Osteoblast (primary cell): ENCODE results near the gene MAMDC4. TPM values are rescaled to one million over a fixed set of nuclear protein-coding genes. Genes with fewer than 3 reads are reported as not detected.

Experiments
- DNase-seq: peaks from one replicate; pipeline ENCODE4 v3.0.0; 2011; ENCODE audit warnings: low spot score, mixed read lengths; ENCODE audit not compliant: insufficient read length; ENCODE audit errors: missing footprints
- H2AFZ ChIP-seq: 2 replicates; pipeline ENCODE4 v1.6.0; 2011; ENCODE audit warnings: mild to moderate bottlenecking, low read length
- H3K27ac ChIP-seq: 2 replicates; pipeline ENCODE4 v1.5.1; 2011; ENCODE audit warnings: mild to moderate bottlenecking, low read depth, low read length, moderate library complexity
- H3K27me3 ChIP-seq: 2 replicates; pipeline ENCODE4 v1.6.0; 2012; ENCODE audit warnings: mild to moderate bottlenecking, control low read depth, inconsistent platforms, low read length, moderate library complexity; ENCODE audit not compliant: insufficient read depth
- H3K36me3 ChIP-seq: 2 replicates; pipeline ENCODE4 v1.5.1; 2011; ENCODE audit warnings: mild to moderate bottlenecking, low read length, control low read depth, moderate library complexity; ENCODE audit not compliant: insufficient read depth
- H3K4me1 ChIP-seq: 2 replicates; pipeline ENCODE4 v1.5.1; 2011; ENCODE audit warnings: mild to moderate bottlenecking, low read length, control low read depth, moderate library complexity; ENCODE audit not compliant: insufficient read depth
- H3K4me2 ChIP-seq: 2 replicates; pipeline ENCODE4 v1.6.0; 2011; ENCODE audit warnings: mild to moderate bottlenecking, low read length; ENCODE audit not compliant: insufficient read depth
- H3K4me3 ChIP-seq: fragments of 200-600 bp; sonication (generic); 3 replicates; pipeline ENCODE4 v1.5.1; 2012; ENCODE audit warnings: mild to moderate bottlenecking, low read length, inconsistent platforms; ENCODE audit not compliant: insufficient read depth
- H3K79me2 ChIP-seq: 2 replicates; pipeline ENCODE4 v1.6.0; 2012; ENCODE audit warnings: mild to moderate bottlenecking, low read length, control low read depth, inconsistent platforms; ENCODE audit not compliant: insufficient read depth
- H3K9me3 ChIP-seq: 2 replicates; pipeline ENCODE4 v1.5.1; 2011; ENCODE audit warnings: low read depth, low read length, control low read depth
- H4K20me1 ChIP-seq: 2 replicates; pipeline ENCODE4 v1.6.0; 2012; ENCODE audit warnings: mild to moderate bottlenecking, low read length, control low read depth; ENCODE audit not compliant: insufficient read depth
- total RNA-seq: library from RNA; depleted of rRNA; stranded (reverse); fragments of >200 nt; gene quantifications from 2 replicates; pipeline ENCODE4 v1.2.3, GENCODE V29; 2012
- TF ChIP-seq, protein P1 (sequence below): IDR thresholded peaks from 2 replicates; pipeline ENCODE4 v1.5.1; 2011; ENCODE audit warnings: mild to moderate bottlenecking, low read depth, low read length, moderate library complexity; ENCODE audit errors: extremely low read depth

MAMDC4 gene
- total RNA-seq, 1 donor: 1.4 TPM

DNA sequence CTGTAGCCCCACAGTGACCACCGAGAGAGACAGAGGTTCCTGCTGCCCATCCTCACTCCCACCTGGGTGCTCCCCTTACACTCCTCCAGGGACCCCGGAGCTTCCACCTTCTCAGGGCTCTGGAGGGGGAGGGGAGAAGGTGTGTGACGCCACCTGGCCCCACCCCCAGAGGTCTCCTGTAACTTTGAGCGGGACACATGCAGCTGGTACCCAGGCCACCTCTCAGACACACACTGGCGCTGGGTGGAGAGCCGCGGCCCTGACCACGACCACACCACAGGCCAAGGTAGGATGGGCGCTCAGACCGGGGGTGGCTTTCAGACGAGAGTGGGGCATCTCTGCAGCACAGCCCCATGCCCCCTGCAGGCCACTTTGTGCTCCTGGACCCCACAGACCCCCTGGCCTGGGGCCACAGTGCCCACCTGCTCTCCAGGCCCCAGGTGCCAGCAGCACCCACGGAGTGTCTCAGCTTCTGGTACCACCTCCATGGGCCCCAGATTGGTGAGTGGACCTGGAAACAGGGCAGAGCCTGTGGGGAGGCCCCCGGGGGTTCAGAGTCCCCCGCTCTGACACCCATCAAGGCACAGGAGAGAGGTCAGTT is 4.5 kb downstream of the MAMDC4 start:
- Histone ChIP-seq H3K79me2 (no peaks in the 10 kb centered on the region), H2AFZ (no peak overlapping the region), H3K4me1 (peaks cover 11% of the 10 kb centered on the region), H3K4me2 (no peak overlapping the region), H3K4me3 (no peak overlapping the region), H3K27me3 (no peaks in the 10 kb centered on the region), H3K36me3 (peaks cover 3% of the 10 kb centered on the region), H3K27ac (no peak overlapping the region), H4K20me1 (peaks cover 10% of the 10 kb centered on the region), H3K9me3 (no peaks in the 10 kb centered on the region)
- DNase-seq: peak; percentile 74
- TF ChIP-seq, protein P1, sequence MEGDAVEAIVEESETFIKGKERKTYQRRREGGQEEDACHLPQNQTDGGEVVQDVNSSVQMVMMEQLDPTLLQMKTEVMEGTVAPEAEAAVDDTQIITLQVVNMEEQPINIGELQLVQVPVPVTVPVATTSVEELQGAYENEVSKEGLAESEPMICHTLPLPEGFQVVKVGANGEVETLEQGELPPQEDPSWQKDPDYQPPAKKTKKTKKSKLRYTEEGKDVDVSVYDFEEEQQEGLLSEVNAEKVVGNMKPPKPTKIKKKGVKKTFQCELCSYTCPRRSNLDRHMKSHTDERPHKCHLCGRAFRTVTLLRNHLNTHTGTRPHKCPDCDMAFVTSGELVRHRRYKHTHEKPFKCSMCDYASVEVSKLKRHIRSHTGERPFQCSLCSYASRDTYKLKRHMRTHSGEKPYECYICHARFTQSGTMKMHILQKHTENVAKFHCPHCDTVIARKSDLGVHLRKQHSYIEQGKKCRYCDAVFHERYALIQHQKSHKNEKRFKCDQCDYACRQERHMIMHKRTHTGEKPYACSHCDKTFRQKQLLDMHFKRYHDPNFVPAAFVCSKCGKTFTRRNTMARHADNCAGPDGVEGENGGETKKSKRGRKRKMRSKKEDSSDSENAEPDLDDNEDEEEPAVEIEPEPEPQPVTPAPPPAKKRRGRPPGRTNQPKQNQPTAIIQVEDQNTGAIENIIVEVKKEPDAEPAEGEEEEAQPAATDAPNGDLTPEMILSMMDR: no peak

GRCh38 chr9:136857166-136857565 is 5.0 kb downstream of the MAMDC4 start:
- TF ChIP-seq, protein P1: no peak
- Histone ChIP-seq H2AFZ (no peak overlapping the region), H3K36me3 (peaks cover 6% of the 10 kb centered on the region), H3K27ac (no peak overlapping the region), H3K27me3 (no peaks in the 10 kb centered on the region), H3K4me1 (peaks cover 11% of the 10 kb centered on the region), H3K9me3 (no peaks in the 10 kb centered on the region), H3K4me3 (no peak overlapping the region), H4K20me1 (peaks cover 10% of the 10 kb centered on the region), H3K79me2 (no peaks in the 10 kb centered on the region), H3K4me2 (no peak overlapping the region)
- peak; percentile 86 for DNase-seq

GRCh38 chr9:136857581-136858412 is 5.7 kb downstream of the MAMDC4 start:
- Histone ChIP-seq H3K36me3 (peaks cover 13% of the 10 kb centered on the region), H2AFZ (no peak overlapping the region), H3K4me3 (no peak overlapping the region), H3K27me3 (no peaks in the 10 kb centered on the region), H3K9me3 (no peaks in the 10 kb centered on the region), H3K4me2 (no peak overlapping the region), H4K20me1 (peaks cover 10% of the 10 kb centered on the region), H3K79me2 (no peaks in the 10 kb centered on the region), H3K27ac (no peak overlapping the region), H3K4me1 (peaks cover 11% of the 10 kb centered on the region)
- TF ChIP-seq, protein P1: no peak
- DNase-seq: peak; percentile 91

GRCh38 chr9:136858452-136858843 is 6.3 kb downstream of the MAMDC4 start:
- Histone ChIP-seq H2AFZ (no peak overlapping the region), H3K79me2 (peaks cover 5% of the 10 kb centered on the region), H3K36me3 (peaks cover 19% of the 10 kb centered on the region), H4K20me1 (peaks cover 10% of the 10 kb centered on the region), H3K4me2 (no peak overlapping the region), H3K4me1 (peaks cover 11% of the 10 kb centered on the region), H3K4me3 (no peak overlapping the region), H3K27me3 (no peaks in the 10 kb centered on the region), H3K27ac (no peak overlapping the region), H3K9me3 (no peaks in the 10 kb centered on the region)
- DNase-seq: peak; percentile 81
- TF ChIP-seq, protein P1: no peak
